GM19324 (cell line): Measurements from ENCODE around the gene ECHS1.
"Not testable (repeated sequence)": the region's sequence is repeated elsewhere in the genome, so short reads cannot be mapped to it uniquely, and the experiment has no call there.

Experiments used
- ATAC-seq: cut with Tn5 transposase; IDR thresholded peaks from one replicate; pipeline ENCODE4 v1.9.1; 2021; ENCODE audit warnings: mild to moderate bottlenecking, moderate library complexity; ENCODE audit not compliant: unreplicated experiment, low FRiP score

Gene ECHS1

GRCh38 chr10:133373174-133374090, at the start of gene ECHS1:
Gene ECHS1, minus strand, starts transcription at chr10:133373354. Its CDS starts 21 bp downstream, at chr10:133373333.
- ATAC-seq: peak; percentile 95

DNA sequence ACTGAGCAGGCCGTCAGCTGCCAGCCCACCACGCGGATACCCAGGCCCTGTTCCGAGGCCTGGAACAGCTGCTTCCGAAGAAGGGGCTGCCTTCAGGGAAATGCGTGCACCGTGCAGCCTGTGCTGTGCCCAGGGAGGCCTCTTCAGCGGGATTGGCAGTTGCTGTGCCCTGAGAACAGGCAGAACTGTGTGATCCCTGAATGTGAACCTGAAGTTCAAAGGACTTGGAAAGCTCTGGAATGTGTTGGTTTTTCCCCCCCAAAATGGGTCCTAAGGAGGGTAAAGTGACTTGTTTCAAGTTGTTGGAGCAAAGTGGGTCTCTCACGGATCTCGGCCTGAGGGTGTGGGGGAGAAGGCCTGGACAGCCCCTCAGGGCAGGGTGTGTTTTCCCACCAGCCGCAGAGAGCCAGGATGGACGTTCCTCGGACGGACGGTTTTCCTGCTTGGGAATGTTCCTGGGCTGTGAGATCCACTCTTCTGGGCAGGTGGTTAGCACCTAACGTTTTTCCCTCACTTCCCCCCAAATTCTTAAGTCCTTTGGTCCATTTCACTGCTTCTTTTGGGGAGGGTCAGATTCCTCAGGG, 49.2 kb upstream of the ECHS1 start:
- ATAC-seq: no peak

DNA sequence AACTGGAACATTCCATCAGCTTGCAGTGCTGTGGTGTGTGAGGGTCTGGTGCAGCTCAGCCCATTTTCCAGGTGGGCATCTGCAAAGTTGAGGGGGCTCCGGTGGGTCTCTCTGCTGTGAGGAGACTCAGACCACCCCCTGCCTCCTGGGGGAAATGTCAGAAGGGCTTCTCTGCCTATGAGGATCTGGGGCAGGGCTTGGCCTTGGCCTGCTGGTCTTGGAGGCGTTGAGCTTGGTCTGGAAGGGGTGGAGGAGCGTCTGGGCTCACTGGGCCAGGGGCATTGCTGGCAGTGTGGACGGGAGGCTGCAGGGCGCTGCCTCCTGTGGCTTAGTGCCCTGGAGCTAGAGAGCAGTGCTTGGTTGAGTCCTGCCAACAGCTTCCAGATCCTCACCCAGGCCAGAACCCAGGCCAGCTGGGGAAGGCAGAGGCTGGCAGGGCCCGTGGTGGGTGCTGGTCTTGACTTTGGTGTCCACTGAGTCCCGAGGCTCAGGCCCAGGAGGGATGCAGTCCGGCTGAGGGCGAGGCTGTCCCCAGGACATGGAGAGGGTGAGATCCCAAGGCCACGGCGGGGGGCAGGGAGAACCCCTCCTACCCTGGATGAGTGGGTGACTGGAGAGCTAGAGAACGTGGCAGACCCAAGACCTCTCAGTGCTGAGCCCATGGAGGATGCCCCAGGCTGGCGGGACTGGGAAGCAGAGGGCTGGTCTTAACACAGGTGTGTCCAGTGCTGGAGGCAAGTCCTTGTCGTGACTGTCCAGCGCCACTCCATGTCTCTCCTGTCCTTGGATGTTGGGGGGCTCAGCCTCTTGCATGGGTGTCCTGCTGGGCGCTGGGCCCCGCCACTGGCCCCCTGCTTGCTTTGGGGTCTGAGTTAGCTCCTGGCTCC, 48.4 kb upstream of the ECHS1 start:
- ATAC-seq: no peak

DNA sequence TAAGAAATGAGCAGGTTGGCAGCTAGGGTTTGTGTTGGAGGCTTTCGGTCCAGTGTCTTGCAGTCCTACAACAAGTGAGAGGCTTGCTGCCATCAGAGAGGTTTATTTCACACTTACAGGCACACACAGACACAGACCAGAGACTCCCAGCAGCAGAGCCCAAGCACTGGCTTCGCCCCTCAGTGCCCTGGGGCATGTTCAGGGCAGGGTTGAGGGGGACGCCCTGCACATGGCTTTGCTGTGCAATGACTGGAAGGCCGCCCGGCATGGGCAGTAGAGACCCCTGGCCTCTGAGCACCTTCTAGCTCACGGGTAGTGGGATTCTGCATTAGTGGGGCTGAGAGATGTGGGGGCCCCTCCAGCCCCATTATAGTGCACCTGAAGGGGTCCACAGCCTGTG, 47.4 kb upstream of the ECHS1 start:
- ATAC-seq: no peak

DNA sequence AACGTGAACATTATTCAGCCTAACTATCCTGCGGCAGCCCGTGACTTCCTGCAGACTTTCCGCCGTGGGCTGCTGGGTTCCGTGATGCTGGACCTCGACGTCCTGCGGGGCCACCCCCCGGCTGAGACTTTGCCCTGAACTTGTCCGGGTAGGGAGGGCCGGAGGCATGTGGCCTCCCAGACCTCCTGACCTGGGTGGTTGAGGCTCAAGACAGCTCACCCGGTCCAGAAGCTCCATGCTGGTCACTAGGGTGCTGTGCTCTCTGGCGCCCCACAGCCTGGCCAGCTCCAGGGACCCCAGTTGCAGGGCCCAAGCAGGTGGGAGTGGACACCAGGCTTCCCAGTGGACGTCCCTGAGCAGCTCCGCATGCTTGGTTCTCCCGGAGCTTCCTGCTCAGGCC, 46.9 kb upstream of the ECHS1 start:
- ATAC-seq: no peak

GRCh38 chr10:133419211-133419950, 46.2 kb upstream of the ECHS1 start:
- ATAC-seq: no peak

GRCh38 chr10:133418289-133418993, 45.3 kb upstream of the ECHS1 start:
- ATAC-seq: no peak

GRCh38 chr10:133415752-133416151, 42.6 kb upstream of the ECHS1 start:
- no peak for ATAC-seq

DNA sequence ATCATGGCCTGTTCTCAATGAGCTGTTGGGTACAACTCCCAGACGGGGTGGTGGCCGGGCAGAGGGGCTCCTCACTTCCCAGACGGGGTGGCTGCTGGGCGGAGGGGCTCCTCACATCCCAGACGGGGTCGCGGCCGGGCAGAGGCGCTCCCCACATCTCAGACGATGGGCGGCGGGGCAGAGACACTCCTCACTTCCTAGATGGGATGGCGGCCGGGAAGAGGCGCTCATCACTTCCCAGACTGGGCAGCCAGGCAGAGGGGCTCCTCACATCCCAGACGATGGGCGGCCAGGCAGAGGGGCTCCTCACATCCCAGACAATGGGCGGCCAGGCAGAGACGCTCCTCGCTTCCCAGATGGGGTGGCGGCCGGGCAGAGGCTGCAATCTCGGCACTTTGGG, 41.2 kb upstream of the ECHS1 start:
- ATAC-seq: not testable (repeated sequence)

DNA sequence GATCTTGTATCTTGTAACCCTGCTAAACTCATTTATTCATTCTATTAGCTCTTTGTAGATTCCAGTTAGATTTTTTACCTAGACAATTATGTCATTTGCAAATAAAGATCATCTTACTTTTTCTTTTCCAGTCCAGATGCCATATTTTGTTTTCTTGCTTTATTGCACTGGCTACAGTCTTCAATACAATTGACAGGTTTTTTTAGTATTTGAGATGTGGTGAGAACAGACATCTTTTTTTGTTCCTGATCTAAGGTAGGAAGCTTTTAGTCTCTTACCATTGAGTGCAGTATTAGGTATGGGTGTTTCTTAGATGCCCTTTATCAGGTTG, 39.2 kb upstream of the ECHS1 start:
- ATAC-seq: no peak

DNA sequence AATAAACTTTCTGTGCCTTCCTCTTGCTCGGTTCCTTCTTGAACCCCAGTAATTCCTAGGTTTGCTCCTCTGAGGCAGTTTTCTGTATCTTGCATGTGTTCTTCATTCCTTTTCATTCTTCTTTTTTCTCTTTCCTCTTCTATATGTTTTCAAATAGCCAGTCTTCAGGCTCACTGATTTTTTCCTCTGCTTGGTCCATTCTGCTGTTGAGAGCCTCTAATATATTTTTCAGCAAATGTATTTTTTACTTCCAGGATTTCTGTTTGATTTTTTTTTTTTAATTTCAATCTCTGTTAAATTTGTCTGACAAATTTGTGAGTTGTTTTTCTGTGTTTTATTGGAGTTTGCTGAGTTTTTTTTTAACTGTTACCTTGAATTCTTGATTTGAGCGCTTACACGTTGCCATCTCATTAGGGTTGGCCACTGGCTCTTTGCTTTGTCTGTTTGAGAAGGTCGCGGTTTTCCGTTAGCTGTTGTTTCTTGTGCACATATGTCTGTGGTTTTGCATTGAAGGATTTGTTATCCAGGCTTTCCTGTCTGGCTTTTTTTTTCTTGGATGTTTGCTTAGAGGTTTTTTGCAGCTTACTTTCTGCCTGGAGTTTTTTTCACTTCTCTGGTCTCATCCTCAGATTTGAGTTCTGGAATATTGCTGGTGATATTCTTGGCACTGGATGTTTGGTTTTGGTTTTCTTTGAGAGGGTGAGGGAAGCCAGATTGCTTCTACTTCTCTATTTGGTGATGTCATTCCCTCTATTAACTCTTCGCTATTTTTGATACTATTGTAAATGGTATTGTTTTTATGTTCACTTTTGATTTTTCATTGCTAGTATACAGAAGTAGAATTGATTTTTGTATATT, 38.6 kb upstream of the ECHS1 start:
- ATAC-seq: no peak

DNA sequence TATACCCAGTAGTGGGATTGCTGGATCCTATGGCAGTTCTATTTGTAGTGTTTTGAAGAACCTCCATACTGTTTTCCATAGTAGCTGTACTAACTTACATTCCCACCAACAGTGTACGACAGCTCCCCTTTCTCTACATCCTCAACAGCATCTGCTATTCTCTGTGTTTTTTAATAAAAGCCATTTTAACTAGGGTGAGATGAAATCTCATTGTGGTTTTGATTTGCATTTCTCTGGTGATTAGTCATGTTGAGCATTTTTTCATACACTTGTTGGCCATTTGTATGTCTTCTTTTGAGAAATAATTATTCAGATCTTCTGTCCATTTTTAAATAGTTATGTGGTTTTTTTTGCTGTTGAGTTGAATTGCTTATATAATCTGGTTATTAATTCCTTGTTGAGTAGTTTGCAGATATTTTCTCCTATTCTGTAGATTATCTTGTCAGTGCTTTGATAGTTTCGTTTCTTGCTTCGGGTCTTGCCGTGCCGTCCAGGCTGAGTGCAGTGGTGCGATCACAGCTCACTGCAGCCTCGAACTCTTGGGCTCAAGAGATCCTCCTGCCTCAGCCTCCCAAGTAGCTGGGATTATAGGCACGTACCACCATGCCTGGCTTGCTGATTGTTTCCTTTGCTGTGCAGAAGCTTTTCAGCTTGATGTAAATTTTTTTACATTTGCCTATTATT, 32.8 kb upstream of the ECHS1 start:
- ATAC-seq: no peak

DNA sequence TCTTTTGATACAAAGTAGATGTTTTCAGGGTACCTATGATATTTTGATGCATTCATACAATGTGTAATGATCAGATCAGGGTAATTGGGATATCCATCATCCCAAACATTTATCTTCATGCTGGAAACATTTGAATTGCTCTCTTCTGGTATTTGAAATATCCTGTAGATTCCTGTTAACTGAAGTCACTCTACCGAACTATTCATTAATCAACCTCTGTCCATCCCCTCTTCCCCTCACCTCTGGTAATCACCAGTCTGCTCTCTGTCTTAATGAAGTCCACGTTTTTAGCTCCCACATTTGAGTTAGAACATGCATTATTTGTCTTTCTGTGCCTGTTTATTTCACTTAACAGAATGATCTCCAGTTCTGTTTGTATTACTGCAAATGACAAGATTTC, 32.1 kb upstream of the ECHS1 start:
- no peak for ATAC-seq

DNA sequence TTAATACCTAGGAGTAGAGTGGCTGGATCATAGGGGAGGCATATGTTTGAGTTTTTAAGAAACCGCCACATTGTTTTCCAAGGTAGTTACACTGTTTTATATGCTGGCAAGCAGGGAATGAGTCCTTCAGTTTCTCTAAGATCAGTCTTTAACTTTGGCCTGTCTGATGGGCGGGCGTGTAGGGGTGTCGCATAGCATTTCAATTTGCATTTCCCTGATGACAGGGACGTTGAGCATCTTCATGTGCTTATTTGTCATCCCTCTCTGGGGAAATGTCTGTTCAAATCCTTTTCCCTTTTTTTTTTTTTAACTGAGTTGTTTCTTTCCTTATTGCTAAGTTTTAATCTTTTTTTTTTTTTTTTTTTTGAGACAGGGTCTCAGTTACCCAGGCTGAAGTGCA, 30.6 kb upstream of the ECHS1 start:
- ATAC-seq: no peak

- no peak for ATAC-seq
Measured at GRCh38 chr10:133403359-133403758, 30.2 kb upstream of the ECHS1 start.

GRCh38 chr10:133401981-133402725, 29.0 kb upstream of the ECHS1 start:
- ATAC-seq: no peak

- ATAC-seq: no peak
Measured at GRCh38 chr10:133401500-133401899, 28.3 kb upstream of the ECHS1 start.
